MM.1S (cell line): ENCODE measurements around the gene AASS.
A peak's percentile ranks its signal among the peaks of the same experiment; 100 is the strongest.

ENCODE experiments used
- DNase-seq: peaks from one replicate; pipeline ENCODE4 v3.0.0-alpha.2; 2015
- H2AFZ ChIP-seq: fragments of 300-600 bp; sonication (generic); 2 replicates; pipeline ENCODE4 v1.6.0; 2016; ENCODE audit warnings: antibody characterized with exemption, low read length
- H3F3A ChIP-seq: fragments of 300-600 bp; sonication (generic); 2 replicates; pipeline ENCODE4 v1.6.1; 2016; ENCODE audit warnings: mild to moderate bottlenecking, antibody characterized with exemption, low read length, moderate library complexity, mixed read lengths; ENCODE audit not compliant: insufficient read depth
- H3K27ac ChIP-seq: fragments of 300-600 bp; sonication (generic); 2 replicates; pipeline ENCODE4 v1.5.1; 2016; ENCODE audit warnings: mild to moderate bottlenecking, low read length
- H3K27me3 ChIP-seq: fragments of 300-600 bp; sonication (generic); replicated peaks from 2 replicates; pipeline ENCODE4 v1.6.0; 2016; ENCODE audit warnings: low read length; ENCODE audit not compliant: insufficient read depth
- H3K36me3 ChIP-seq: fragments of 300-600 bp; sonication (generic); replicated peaks from 2 replicates; pipeline ENCODE4 v1.6.1; 2016; ENCODE audit warnings: mild to moderate bottlenecking, low read length, mixed read lengths; ENCODE audit not compliant: insufficient read depth
- H3K4me1 ChIP-seq: fragments of 300-600 bp; sonication (generic); 2 replicates; pipeline ENCODE4 v1.6.1; 2016; ENCODE audit warnings: low read length, mixed read lengths
- H3K4me2 ChIP-seq: fragments of 300-600 bp; sonication (generic); 2 replicates; pipeline ENCODE4 v1.6.0; 2016; ENCODE audit warnings: low read depth, low read length
- H3K4me3 ChIP-seq: fragments of 300-600 bp; sonication (generic); 2 replicates; pipeline ENCODE4 v1.5.1; 2016; ENCODE audit warnings: low read length, mixed read lengths
- H3K79me2 ChIP-seq: fragments of 300-600 bp; sonication (generic); 2 replicates; pipeline ENCODE4 v1.6.1; 2016; ENCODE audit warnings: mixed run types, low read length, mixed read lengths
- H3K9ac ChIP-seq: fragments of 300-600 bp; sonication (generic); 2 replicates; pipeline ENCODE4 v1.6.1; 2016; ENCODE audit warnings: low read length, mixed read lengths
- H3K9me2 ChIP-seq: fragments of 300-600 bp; sonication (generic); replicated peaks from 2 replicates; pipeline ENCODE4 v1.6.1; 2016; ENCODE audit warnings: mild to moderate bottlenecking, low read length, mixed read lengths; ENCODE audit not compliant: insufficient read depth
- H3K9me3 ChIP-seq: fragments of 300-600 bp; sonication (generic); replicated peaks from 2 replicates; pipeline ENCODE4 v1.6.1; 2016; ENCODE audit warnings: mild to moderate bottlenecking, low read length, mixed read lengths; ENCODE audit not compliant: insufficient read depth
- H4K20me1 ChIP-seq: fragments of 300-600 bp; sonication (generic); 2 replicates; pipeline ENCODE4 v1.6.1; 2016; ENCODE audit warnings: mild to moderate bottlenecking, low read length, moderate library complexity, mixed read lengths; ENCODE audit not compliant: insufficient read depth
- EZH2 ChIP-seq: fragments of 300-600 bp; sonication (generic); optimal IDR thresholded peaks from 2 replicates; pipeline ENCODE3; 2017; ENCODE audit warnings: low read depth, mild to moderate bottlenecking, antibody characterized with exemption, low read length, mixed read lengths
- EZH2phosphoT487 ChIP-seq: fragments of 300-600 bp; sonication (generic); IDR thresholded peaks from 2 replicates; pipeline ENCODE4 v1.6.1; 2018; ENCODE audit warnings: antibody characterized with exemption, low read length
- TF ChIP-seq, protein P1 (sequence below): fragments of 300-600 bp; sonication (generic); IDR thresholded peaks from 2 replicates; pipeline ENCODE4 v1.5.1; 2016; ENCODE audit warnings: antibody characterized with exemption, low read length, mixed read lengths

AASS gene

DNA sequence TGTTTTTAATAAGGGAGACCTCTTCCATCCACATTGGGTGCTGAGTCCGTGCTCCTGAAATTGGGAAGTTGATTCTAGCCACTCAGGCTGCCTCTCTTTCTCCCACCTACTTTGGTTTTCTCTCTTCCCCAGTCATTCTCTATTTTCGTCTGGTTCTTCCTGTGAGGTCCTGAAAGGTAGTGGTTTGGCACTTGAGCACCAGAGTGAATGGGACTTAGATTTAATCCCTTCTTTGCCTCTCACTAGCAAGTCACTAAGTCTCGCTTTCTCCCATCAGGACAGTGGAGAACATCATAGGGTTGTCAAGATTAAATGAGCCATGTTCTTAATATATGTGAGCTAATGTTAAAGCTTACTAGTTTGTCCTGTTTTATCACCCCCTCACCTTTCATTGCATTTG, 4.0 kb upstream of the AASS start:
- Histone ChIP-seq H3K36me3 (no peaks in the 10 kb centered on the region), H2AFZ (no peak overlapping the region), H3K27ac (no peak overlapping the region), H3K27me3 (no peaks in the 10 kb centered on the region), H3K4me2 (no peak overlapping the region), H3K9me3 (no peaks in the 10 kb centered on the region), H3F3A (no peaks in the 10 kb centered on the region), H3K4me3 (no peak overlapping the region), H4K20me1 (no peaks in the 10 kb centered on the region), H3K4me1 (no peaks in the 10 kb centered on the region), H3K79me2 (no peaks in the 10 kb centered on the region), H3K9ac (no peak overlapping the region), H3K9me2 (no peaks in the 10 kb centered on the region)
- DNase-seq = no peak
- no peak for TF ChIP-seq EZH2
- no peak for TF ChIP-seq EZH2phosphoT487
- TF ChIP-seq, protein P1, sequence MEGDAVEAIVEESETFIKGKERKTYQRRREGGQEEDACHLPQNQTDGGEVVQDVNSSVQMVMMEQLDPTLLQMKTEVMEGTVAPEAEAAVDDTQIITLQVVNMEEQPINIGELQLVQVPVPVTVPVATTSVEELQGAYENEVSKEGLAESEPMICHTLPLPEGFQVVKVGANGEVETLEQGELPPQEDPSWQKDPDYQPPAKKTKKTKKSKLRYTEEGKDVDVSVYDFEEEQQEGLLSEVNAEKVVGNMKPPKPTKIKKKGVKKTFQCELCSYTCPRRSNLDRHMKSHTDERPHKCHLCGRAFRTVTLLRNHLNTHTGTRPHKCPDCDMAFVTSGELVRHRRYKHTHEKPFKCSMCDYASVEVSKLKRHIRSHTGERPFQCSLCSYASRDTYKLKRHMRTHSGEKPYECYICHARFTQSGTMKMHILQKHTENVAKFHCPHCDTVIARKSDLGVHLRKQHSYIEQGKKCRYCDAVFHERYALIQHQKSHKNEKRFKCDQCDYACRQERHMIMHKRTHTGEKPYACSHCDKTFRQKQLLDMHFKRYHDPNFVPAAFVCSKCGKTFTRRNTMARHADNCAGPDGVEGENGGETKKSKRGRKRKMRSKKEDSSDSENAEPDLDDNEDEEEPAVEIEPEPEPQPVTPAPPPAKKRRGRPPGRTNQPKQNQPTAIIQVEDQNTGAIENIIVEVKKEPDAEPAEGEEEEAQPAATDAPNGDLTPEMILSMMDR = no peak

DNA sequence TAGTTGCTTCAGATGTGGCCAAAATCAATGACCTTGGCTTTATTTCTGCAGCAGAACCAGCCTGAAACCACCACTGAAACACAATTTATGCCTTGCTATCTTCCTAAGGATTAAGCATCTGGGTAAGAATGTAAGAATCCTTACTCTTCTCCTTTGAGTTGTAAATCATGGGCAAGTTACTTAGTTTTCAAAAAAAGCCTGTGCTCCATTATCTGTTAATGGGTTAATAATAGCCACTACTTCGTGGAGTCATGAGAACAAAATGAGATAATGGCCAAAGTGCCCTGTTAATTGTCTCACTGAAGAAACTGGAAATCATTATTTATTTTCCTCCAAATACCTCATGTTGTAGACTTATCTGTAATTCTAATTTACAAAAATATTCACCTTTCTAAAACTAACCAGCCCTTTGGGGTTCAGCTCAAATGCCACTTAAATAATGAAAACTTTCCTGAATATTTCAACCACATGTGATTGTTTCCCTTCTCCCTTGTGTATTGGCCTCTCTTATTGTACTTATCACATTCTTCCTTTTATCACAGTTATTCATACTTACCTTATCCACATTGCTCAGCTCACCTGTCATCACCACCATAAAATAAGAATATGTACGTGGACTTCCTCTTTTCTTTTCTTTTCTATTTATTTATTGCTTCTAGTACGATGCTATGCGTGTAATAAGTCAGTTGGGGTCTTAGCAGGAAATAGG, 2.0 kb upstream of the AASS start:
- H3K4me3 ChIP-seq = no peak overlapping the region
- no peak overlapping the region for H3K9ac ChIP-seq
- no peaks in the 10 kb centered on the region for H3K27me3 ChIP-seq

DNA sequence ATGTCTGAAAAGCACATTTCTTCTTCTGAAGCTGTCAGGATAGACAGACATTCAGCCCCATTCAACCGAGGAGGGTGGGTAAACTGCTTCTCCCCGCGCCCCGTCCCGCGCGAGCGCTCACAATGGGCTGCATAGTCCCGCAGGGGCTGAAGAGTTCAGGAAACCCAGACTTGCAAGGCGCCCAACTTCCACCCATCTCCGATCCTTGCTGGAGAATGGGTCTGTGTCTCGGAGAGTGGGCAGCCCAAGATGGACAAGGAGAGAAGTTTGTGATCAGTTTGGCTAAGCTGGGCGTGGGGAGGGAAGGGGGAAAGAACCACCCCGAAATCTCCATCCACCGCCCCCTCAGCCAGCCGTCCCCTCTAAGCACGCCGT, 686 bp downstream of the AASS start:
- peak overlapping the region; percentile 61 for H3K9ac ChIP-seq
- no peaks in the 10 kb centered on the region for H3K9me3 ChIP-seq
- peak overlapping the region; percentile 96 for H2AFZ ChIP-seq
- TF ChIP-seq EZH2phosphoT487 (no peak), EZH2 (no peak)
- TF ChIP-seq, protein P1 = no peak
- H3K9me2 ChIP-seq = no peaks in the 10 kb centered on the region
- peak overlapping the region; percentile 23; the same call in 1 of the 2 replicates for H3K27ac ChIP-seq
- peak; percentile 29 for DNase-seq
- H3K4me2 ChIP-seq = peak overlapping the region; percentile 84
- H3K4me1 ChIP-seq = 0 out of 2 replicates have a peak, but pooled peaks cover 5% of the 10 kb centered on the region
- H3K27me3 ChIP-seq = no peaks in the 10 kb centered on the region
- H3K4me3 ChIP-seq = peak overlapping the region; percentile 89
- no peaks in the 10 kb centered on the region for H4K20me1 ChIP-seq
- H3K79me2 ChIP-seq = no peaks in the 10 kb centered on the region
- no peaks in the 10 kb centered on the region for H3F3A ChIP-seq
- no peaks in the 10 kb centered on the region for H3K36me3 ChIP-seq

More for the DNA sequence above, 2.0 kb upstream of the AASS start:
- Histone ChIP-seq H3K9me2 (no peaks in the 10 kb centered on the region), H3K79me2 (no peaks in the 10 kb centered on the region), H3K36me3 (no peaks in the 10 kb centered on the region), H3K27ac (no peak overlapping the region), H3K9me3 (no peaks in the 10 kb centered on the region), H3K4me2 (no peak overlapping the region), H3K4me1 (0 out of 2 replicates have a peak, but pooled peaks cover 5% of the 10 kb centered on the region), H4K20me1 (no peaks in the 10 kb centered on the region), H3F3A (no peaks in the 10 kb centered on the region), H2AFZ (no peak overlapping the region)
- TF ChIP-seq, protein P1 = no peak
- no peak for TF ChIP-seq EZH2phosphoT487
- TF ChIP-seq EZH2 = no peak
- DNase-seq = no peak
